GM20000 (cell line): ENCODE data around the gene ARMH3.
A peak's percentile ranks its signal among the peaks of the same experiment; 100 is the strongest.
"Not testable (repeated sequence)": the region's sequence is repeated elsewhere in the genome, so short reads cannot be mapped to it uniquely, and the experiment has no call there.

Experiments used
- DNase-seq: peaks from one replicate; pipeline ENCODE4 v3.0.0; 2012; ENCODE audit warnings: low spot score
- CTCF ChIP-seq: IDR thresholded peaks from 2 replicates; pipeline ENCODE4 v1.5.1; 2012; ENCODE audit warnings: mild to moderate bottlenecking, control low read depth; ENCODE audit errors: extremely low read depth, missing control alignments

Gene ARMH3

GRCh38 chr10:102001435-102002068 is 54.4 kb downstream of the ARMH3 start:
- TF ChIP-seq CTCF, result no peak
- DNase-seq, result peak; percentile 53

- DNase-seq, result no peak
- no peak for TF ChIP-seq CTCF
Measured at GRCh38 chr10:101997803-101998202, 58.2 kb downstream of the ARMH3 start.

- DNase-seq, result no peak
- no peak for TF ChIP-seq CTCF
Measured at GRCh38 chr10:101995451-101996063, 60.4 kb downstream of the ARMH3 start.

DNA sequence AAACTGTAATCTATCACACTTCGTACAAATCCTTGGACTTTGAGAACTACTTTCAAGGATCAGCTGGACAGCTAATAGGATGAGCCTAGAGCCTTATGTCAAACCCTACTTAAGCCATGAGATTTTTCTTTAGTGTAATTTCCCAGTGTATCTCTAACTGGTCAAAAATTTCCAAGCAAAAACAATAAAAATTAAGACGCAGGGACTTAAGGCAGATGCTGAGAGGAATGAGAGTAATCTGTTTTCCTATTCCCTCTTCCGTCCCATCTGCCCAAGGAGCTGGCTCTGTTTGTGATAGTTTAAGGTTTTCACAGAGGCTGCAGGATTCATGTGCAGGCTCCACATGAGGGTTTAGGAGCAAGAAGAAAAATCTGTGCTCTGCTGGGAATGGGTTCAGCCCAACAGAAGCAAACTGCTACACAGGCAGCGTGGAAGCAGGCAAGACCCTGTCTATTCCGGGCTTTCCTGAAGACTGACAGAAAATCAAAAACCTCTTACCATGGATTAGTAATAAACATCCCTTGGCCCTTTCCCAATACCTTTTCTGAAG is 62.2 kb downstream of the ARMH3 start:
- no peak for TF ChIP-seq CTCF
- DNase-seq, result no peak

GRCh38 chr10:101993221-101993620 is 62.8 kb downstream of the ARMH3 start:
- TF ChIP-seq CTCF, result no peak
- DNase-seq, result no peak

DNA sequence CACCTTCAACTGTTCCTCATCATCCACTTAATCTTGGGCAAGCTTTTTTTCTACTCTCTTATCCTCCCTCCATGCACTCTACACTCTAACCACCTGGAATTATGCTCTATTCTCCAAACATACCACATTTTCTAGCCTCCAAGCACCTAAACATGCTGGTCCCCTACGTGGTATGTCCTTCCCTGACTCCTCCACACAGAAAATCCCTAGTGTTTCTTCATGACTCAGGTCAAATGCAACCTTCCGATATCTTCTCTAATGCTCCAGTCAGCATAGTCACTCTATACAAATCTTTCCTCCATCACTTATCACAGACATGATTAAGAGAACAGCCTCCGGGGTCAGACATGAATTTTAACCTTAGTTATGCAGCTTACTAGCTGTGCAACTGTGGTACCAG is 68.8 kb downstream of the ARMH3 start:
- DNase-seq, result no peak
- no peak for TF ChIP-seq CTCF

- DNase-seq, result no peak
- TF ChIP-seq CTCF, result no peak
Measured at GRCh38 chr10:101986624-101986971, 69.4 kb downstream of the ARMH3 start.

DNA sequence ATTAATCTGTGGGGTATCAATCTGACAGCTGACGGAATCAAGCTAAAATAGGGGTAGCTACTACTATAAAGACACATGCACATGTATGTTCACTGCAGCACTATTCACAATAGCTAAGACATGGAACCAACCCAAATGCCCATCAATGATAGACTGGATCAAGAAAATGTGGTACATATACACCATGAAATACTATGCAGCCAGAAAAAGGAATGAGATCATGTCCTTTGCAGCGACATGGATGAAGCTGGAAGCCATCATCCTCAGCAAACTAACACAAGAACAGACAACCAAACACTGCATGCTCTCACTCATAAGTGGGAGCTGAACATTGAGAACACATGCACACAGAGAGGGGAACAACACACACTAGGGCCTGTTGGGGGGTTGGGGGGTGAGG is 75.3 kb downstream of the ARMH3 start:
- DNase-seq, result not testable (repeated sequence)
